Measurements from ENCODE around the gene PYCR2.
A peak's percentile ranks its signal among the peaks of the same experiment; 100 is the strongest.

PYCR2 gene

DNA sequence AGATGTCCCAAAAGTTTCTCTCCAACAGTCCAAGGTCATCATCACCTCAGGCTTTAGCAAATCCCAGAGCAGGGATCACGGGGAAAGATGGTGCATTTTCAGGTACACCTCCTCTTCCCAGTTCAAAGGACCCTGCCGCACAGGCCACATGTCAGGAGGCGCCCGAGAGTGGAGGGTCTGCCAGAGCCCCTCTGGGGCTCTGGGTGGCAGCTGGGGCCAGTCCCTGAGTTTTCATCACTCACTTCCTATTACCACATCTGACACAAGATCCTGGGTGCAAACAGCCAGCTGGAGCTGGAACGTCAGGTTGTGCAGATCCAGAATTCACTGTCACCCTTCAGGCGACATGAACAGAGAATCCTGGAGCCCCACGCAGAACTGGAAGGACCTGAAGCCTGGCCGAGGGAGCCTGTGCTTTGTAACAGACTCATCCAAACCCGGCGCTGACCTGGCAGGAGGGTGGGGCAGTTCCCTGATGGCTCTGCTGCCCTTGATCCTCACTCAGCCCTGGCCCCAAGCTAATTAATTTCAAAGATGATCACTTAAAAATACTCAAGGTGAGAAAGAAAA lies 50.7 kb downstream of the PYCR2 start:
- no peak for DNase-seq

DNA sequence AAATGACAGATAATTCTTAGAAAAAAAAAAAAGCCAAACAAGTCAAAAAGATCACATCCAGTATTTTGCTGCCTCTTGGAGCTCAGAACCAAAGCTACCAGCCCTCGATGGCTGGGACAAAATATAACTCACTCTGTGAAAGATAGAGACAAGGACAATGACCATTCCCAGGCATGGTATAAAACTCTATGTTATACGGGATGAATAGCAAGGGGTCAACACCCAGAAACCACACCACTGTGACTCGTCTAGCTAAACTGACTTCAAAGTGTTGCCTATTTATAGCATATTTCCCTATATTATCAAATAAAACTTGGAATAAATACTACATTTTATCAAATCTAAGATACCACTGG lies 52.0 kb downstream of the PYCR2 start:
- no peak for DNase-seq

DNA sequence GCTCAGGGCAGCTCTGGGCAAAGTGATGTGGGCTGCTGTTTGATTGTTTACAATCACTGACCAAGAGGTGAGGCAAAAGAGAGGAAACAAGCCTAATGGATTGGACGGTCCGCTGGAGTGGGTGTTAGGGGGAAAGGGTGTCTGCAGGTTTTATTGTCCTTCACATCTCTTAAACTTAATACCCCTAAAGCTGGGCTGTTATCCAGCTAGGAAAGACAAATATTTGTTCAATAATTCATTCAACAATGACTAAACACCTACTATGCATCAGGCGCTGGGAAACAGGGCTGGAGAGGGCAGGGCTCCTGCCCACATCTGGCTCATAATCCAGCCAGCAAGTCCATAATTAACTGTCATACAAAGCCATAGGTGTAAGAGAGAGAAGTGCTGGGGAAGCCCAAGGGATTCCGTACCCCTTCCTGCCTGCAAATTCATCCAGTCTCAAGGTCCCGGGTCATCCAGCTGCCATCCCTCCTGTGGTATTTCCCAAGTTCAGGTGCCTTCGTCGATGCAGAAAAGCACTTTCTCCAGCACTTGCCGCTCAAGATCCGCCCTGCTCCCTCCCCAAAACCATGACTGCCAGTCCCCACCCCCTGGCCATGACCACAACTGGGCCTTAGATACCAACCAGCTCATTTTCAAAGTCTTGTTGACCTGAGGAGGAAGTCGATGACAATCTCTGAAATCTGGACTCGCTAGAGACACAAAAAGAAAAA lies 52.5 kb downstream of the PYCR2 start:
- peak; percentile 49 for DNase-seq

DNA sequence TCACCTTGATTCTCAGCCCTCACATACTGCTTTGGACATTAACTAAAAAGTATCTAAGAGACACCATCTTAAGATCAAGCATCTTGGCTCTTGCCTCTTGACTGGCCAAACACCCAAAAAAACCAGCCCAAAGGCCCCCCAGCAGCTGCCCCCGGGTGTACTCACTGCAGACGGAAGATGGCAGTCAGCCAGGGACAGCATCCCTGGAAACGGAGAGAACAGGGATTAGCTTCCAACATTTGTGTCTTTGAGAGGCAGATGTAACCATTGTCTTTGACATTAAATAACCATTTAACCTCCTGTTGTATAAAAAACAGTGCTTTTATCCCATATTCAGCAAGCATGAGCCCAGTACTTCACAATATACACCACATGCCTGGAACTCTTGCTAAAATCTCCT lies 53.1 kb downstream of the PYCR2 start:
- DNase-seq: peak; percentile 49

All from NCI-H1105 treated with DMSO at 0.1 percent for 48 hours (cell line).